BLaER1 treated with 17β-estradiol and CSF1 and Interleukin-3, amounts not matched to agents 10 nM and 100 nM (cell line): ENCODE data around the gene IDE.
"Not testable (repeated sequence)": the region's sequence is repeated elsewhere in the genome, so short reads cannot be mapped to it uniquely, and the experiment has no call there.

ENCODE experiments used
- H3K27ac ChIP-seq, 11 experiments: shearing (Covaris generic); formaldehyde crosslinking; 2 replicates each; pipeline ENCODE4 v1.8.1; 2022
- H3K27me3 ChIP-seq, 11 experiments: shearing (Covaris generic); formaldehyde crosslinking; 2 replicates each; pipeline ENCODE4 v1.8.1; 2022
- H3K36me3 ChIP-seq, 11 experiments: shearing (Covaris generic); formaldehyde crosslinking; 2 replicates each; pipeline ENCODE4 v1.8.1; 2022
- H3K4me1 ChIP-seq, 10 experiments: shearing (Covaris generic); formaldehyde crosslinking; 2 replicates each; pipeline ENCODE4 v1.8.1; 2022
- H3K4me2 ChIP-seq, 11 experiments: shearing (Covaris generic); formaldehyde crosslinking; 2 replicates each; pipeline ENCODE4 v1.8.1; 2022
- H3K4me3 ChIP-seq, 10 experiments: shearing (Covaris generic); formaldehyde crosslinking; 2 replicates each; pipeline ENCODE4 v1.8.1; 2022
- H3K9ac ChIP-seq, 11 experiments: shearing (Covaris generic); formaldehyde crosslinking; 2 replicates each; pipeline ENCODE4 v1.8.1; 2022
- H3K9me3 ChIP-seq, 11 experiments: shearing (Covaris generic); formaldehyde crosslinking; replicated peaks in 1 of 11; 2 replicates each; pipeline ENCODE4 v1.8.1; 2022
- H4K20me1 ChIP-seq, 11 experiments: shearing (Covaris generic); formaldehyde crosslinking; 2 replicates each; pipeline ENCODE4 v1.8.1; 2022
- Cebpa-rat ChIP-seq, 11 experiments: shearing (Covaris generic); IDR thresholded peaks; 2 replicates each; pipeline ENCODE4 v1.8.1; 2022

The IDE gene

DNA sequence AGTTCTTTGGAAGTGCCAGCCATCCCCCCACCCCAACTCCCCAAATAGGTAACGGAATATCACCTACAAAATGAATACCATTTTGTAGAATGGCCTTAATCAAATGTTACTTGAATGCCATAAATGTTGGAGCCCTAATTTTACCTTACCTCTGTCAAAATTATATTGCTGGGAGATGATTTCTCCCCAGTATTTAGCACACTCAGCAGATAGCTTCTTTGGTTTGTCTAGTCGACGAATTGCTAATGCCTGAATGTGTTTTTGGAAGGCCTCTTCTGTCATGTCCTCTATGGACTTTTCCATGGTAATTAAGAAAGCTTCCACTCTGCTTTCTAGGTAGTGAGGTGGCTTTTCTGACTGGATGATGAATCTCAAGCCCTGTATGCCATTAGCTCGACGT, 110.3 kb downstream of the IDE start:
- H3K27ac ChIP-seq, result no peak overlapping the region
- H3K9me3 ChIP-seq, result no peaks in the 10 kb centered on the region
- no peaks in the 10 kb centered on the region for H4K20me1 ChIP-seq
- peaks cover 95 to 100% (median 98%) of the 10 kb centered on the region in 11 experiments for H3K36me3 ChIP-seq
- no peak overlapping the region for H3K4me2 ChIP-seq
- no peak overlapping the region for H3K4me3 ChIP-seq
- no peaks in the 10 kb centered on the region for H3K27me3 ChIP-seq
- H3K9ac ChIP-seq, result no peak overlapping the region
- TF ChIP-seq Cebpa-rat (IDR thresholded peaks at IDR 0.05), result no peak
- no peaks in the 10 kb centered on the region for H3K4me1 ChIP-seq

- H3K4me3 ChIP-seq, H3K4me1 ChIP-seq, H3K4me2 ChIP-seq, H4K20me1 ChIP-seq, H3K27me3 ChIP-seq, H3K27ac ChIP-seq, H3K9me3 ChIP-seq, H3K9ac ChIP-seq: not testable (repeated sequence)
- peaks cover 71 to 100% (median 92%) of the 10 kb centered on the region in 11 experiments for H3K36me3 ChIP-seq
These were observed 118.9 kb downstream of the IDE start for GRCh38 chr10:92454955-92455354.

GRCh38 chr10:92452313-92452712, 121.6 kb downstream of the IDE start:
- H3K9ac ChIP-seq, result no peak overlapping the region
- peaks cover 54 to 95% (median 81%) of the 10 kb centered on the region in 11 experiments for H3K36me3 ChIP-seq
- no peak overlapping the region for H3K4me2 ChIP-seq
- TF ChIP-seq Cebpa-rat (IDR thresholded peaks at IDR 0.05), result no peak
- no peak overlapping the region for H3K27ac ChIP-seq
- peaks cover 0 to 3% (median under 1%) of the 10 kb centered on the region in 10 experiments; a peak in 5 of 20 replicates for H3K4me1 ChIP-seq
- H3K9me3 ChIP-seq, result no peaks in the 10 kb centered on the region
- H3K4me3 ChIP-seq, result no peak overlapping the region
- no peaks in the 10 kb centered on the region for H4K20me1 ChIP-seq
- no peaks in the 10 kb centered on the region for H3K27me3 ChIP-seq

DNA sequence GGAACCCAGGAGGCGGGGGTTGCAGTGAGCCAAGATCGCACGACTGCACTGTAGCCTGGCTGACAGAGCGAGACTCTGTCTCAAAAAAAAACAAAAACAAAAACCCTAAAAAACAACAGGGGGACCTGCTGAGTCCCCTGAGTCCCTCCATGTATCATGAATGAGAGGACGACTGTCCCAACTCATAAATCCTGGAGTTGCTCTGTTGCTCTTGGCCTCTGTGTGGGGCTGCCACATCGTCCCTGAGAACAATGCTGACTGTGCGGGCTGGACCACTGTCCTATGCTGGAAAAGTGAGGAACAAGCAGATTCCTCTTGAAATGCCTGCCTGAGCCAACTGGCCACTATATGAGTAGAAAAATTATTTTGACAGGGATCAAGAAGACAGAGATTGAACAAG, 122.5 kb downstream of the IDE start:
- Histone ChIP-seq H3K9me3 (no peaks in the 10 kb centered on the region), H3K9ac (no peak overlapping the region), H3K27me3 (no peaks in the 10 kb centered on the region), H3K4me3 (no peak overlapping the region), H4K20me1 (no peaks in the 10 kb centered on the region), H3K36me3 (peaks cover 49 to 87% (median 74%) of the 10 kb centered on the region in 11 experiments), H3K4me2 (no peak overlapping the region), H3K27ac (no peak overlapping the region), H3K4me1 (no peaks in the 10 kb centered on the region)
- no peak for TF ChIP-seq Cebpa-rat (IDR thresholded peaks at IDR 0.05)

DNA sequence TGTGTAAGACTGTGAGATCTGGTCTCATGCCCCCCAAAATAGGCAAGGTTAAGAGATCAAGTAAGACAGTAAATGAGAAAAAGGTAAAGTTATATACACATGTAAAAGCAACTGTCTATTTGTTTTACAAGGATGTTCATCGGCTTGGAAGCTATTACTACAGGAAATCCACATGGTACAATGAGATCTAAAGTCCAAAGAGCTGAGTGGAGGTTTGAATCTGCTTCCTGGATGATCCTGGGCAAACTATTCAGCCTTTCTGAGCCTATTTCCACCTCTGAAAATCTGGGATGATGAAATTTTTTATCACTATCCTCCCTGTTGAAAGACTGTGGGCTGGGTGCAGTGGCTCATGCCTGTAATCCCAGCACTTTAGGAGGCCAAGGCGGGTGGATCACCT, 123.0 kb downstream of the IDE start:
- H4K20me1 ChIP-seq, result no peaks in the 10 kb centered on the region
- H3K4me3 ChIP-seq, result no peak overlapping the region
- no peak overlapping the region for H3K9ac ChIP-seq
- no peak overlapping the region for H3K27ac ChIP-seq
- TF ChIP-seq Cebpa-rat (IDR thresholded peaks at IDR 0.05), result no peak
- peaks cover 44 to 81% (median 68%) of the 10 kb centered on the region in 11 experiments for H3K36me3 ChIP-seq
- H3K4me2 ChIP-seq, result no peak overlapping the region
- no peaks in the 10 kb centered on the region for H3K9me3 ChIP-seq
- H3K27me3 ChIP-seq, result no peaks in the 10 kb centered on the region
- H3K4me1 ChIP-seq, result no peaks in the 10 kb centered on the region

- no peak overlapping the region for H3K27ac ChIP-seq
- H3K27me3 ChIP-seq, result no peaks in the 10 kb centered on the region
- no peak overlapping the region for H3K4me2 ChIP-seq
- no peaks in the 10 kb centered on the region for H3K36me3 ChIP-seq
- no peaks in the 10 kb centered on the region for H3K4me1 ChIP-seq
- H3K9me3 ChIP-seq, result no peaks in the 10 kb centered on the region
- H4K20me1 ChIP-seq, result no peaks in the 10 kb centered on the region
- no peak overlapping the region for H3K4me3 ChIP-seq
- no peak overlapping the region for H3K9ac ChIP-seq
- no peak for TF ChIP-seq Cebpa-rat (IDR thresholded peaks at IDR 0.05)
These were observed 133.3 kb downstream of the IDE start for GRCh38 chr10:92440578-92440977.

DNA sequence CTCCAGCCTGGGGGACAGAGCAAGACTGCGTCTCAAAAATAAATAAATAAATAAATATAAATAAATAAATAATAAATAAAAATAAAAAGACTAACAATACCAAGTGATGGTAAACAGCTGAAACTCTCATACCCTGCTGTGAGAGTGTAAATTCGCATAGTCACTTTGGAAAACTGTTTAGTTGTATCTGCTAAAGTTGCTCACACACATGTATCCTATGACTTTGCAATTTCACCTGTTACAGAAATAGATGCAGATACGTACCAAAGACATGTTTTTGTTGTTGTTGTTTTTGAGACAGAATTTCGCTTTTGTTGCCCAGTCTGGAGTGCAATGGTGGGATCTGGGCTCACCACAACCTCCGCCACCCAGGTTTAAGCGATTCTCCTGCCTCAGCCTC, 135.7 kb downstream of the IDE start:
- TF ChIP-seq Cebpa-rat (IDR thresholded peaks at IDR 0.05), result no peak
- no peak overlapping the region for H3K27ac ChIP-seq
- H3K4me3 ChIP-seq, result no peak overlapping the region
- no peaks in the 10 kb centered on the region for H3K4me1 ChIP-seq
- H3K9ac ChIP-seq, result no peak overlapping the region
- no peaks in the 10 kb centered on the region for H3K27me3 ChIP-seq
- H3K4me2 ChIP-seq, result no peak overlapping the region
- no peaks in the 10 kb centered on the region for H3K9me3 ChIP-seq
- no peaks in the 10 kb centered on the region for H4K20me1 ChIP-seq
- H3K36me3 ChIP-seq, result no peaks in the 10 kb centered on the region

- Histone ChIP-seq H3K9ac (no peak overlapping the region), H3K27ac (no peak overlapping the region), H3K4me2 (no peak overlapping the region), H3K4me1 (no peaks in the 10 kb centered on the region), H3K4me3 (no peak overlapping the region), H3K27me3 (no peaks in the 10 kb centered on the region), H3K9me3 (no peaks in the 10 kb centered on the region), H3K36me3 (no peaks in the 10 kb centered on the region), H4K20me1 (no peaks in the 10 kb centered on the region)
- TF ChIP-seq Cebpa-rat (IDR thresholded peaks at IDR 0.05), result no peak
These were observed 137.3 kb downstream of the IDE start for GRCh38 chr10:92436611-92437010.

GRCh38 chr10:92436065-92436464, 137.8 kb downstream of the IDE start:
- not testable (repeated sequence) for H3K9ac ChIP-seq, H4K20me1 ChIP-seq, H3K27me3 ChIP-seq, H3K4me1 ChIP-seq, H3K9me3 ChIP-seq, H3K4me3 ChIP-seq, H3K4me2 ChIP-seq, H3K36me3 ChIP-seq, H3K27ac ChIP-seq

DNA sequence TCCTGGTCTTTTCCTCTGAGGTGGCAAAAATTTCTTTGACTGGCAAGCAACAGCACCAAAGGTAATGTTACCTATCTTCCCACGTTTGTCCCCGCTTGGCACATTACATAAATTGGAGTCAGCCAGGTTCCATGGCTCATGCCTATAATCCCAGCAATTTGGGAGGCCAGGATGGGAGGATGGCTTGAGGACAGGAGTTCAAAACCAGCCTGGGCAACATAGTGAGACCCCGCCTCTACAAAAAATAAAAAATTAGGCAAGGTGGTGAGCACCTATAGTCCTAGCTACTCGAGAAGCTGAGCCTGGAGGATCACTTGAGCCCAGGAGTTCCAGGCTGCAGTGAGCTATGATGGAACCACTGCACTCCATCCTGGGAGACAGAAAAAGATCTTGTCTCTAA, 139.5 kb downstream of the IDE start:
- Histone ChIP-seq H3K4me1 (peaks cover 0 to 18% (median 4%) of the 10 kb centered on the region in 10 experiments; a peak in 10 of 20 replicates), H3K4me2 (no peak overlapping the region), H4K20me1 (no peaks in the 10 kb centered on the region), H3K4me3 (no peak overlapping the region), H3K27me3 (no peaks in the 10 kb centered on the region), H3K9me3 (no peaks in the 10 kb centered on the region), H3K36me3 (no peaks in the 10 kb centered on the region), H3K9ac (peak overlapping the region in 1 of 11 experiments; percentile 11; a peak in 1 of 22 replicates), H3K27ac (no peak overlapping the region)
- TF ChIP-seq Cebpa-rat (IDR thresholded peaks at IDR 0.05), result no peak

DNA sequence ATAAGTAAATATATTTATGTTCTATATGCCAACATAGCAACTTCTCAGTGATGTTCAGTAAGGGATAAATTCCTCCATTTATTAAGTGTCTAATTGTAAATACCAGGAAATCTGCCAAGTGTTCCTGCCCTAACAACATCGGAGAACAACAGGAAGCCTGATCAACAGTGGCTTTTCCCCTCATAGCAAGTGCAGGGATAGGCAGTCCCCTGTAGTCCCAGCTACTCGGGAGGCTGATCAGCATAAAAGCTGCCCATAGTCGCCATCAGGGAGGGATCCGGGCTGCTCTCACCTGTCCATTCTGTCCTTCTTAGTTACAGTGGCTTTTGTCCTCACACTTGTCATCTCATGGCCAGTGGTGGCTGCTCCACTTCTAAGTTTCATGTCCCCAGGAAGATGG, 141.3 kb downstream of the IDE start:
- Histone ChIP-seq H3K9ac (no peak overlapping the region), H3K27me3 (no peaks in the 10 kb centered on the region), H3K4me2 (no peak overlapping the region), H3K36me3 (no peaks in the 10 kb centered on the region), H3K27ac (no peak overlapping the region), H3K4me3 (no peak overlapping the region), H4K20me1 (no peaks in the 10 kb centered on the region), H3K9me3 (no peaks in the 10 kb centered on the region), H3K4me1 (peaks cover 0 to 19% (median 4%) of the 10 kb centered on the region in 10 experiments; a peak in 10 of 20 replicates)
- no peak for TF ChIP-seq Cebpa-rat (IDR thresholded peaks at IDR 0.05)
